ENCODE results near the gene TRIM9.
"Not testable (repeated sequence)": the region's sequence is repeated elsewhere in the genome, so short reads cannot be mapped to it uniquely, and the experiment has no call there.

DNA sequence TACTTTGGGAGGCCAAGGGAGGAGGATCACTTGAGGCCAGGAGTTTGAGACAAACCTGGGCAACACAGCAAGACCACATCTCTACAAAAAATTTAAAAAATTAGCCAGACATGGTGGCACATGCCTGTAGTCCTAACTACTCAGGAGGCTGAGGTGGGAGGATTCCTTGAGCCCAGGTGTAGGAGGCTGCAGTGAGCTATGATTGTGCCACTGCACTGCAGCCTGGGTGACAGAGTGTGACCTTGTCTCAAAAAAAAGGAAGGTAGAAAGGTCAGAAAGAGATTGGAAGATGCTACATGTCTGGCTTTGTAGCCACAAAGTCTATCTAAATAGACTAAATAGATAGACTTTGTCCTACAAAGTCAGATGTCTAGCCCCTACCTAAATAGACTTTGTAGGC lies 100.7 kb downstream of the TRIM9 start:
- TF ChIP-seq, protein P1, sequence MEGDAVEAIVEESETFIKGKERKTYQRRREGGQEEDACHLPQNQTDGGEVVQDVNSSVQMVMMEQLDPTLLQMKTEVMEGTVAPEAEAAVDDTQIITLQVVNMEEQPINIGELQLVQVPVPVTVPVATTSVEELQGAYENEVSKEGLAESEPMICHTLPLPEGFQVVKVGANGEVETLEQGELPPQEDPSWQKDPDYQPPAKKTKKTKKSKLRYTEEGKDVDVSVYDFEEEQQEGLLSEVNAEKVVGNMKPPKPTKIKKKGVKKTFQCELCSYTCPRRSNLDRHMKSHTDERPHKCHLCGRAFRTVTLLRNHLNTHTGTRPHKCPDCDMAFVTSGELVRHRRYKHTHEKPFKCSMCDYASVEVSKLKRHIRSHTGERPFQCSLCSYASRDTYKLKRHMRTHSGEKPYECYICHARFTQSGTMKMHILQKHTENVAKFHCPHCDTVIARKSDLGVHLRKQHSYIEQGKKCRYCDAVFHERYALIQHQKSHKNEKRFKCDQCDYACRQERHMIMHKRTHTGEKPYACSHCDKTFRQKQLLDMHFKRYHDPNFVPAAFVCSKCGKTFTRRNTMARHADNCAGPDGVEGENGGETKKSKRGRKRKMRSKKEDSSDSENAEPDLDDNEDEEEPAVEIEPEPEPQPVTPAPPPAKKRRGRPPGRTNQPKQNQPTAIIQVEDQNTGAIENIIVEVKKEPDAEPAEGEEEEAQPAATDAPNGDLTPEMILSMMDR (conservative IDR thresholded peaks at IDR 0.05) = not testable (repeated sequence)
- not testable (repeated sequence) for TF ChIP-seq ZFX (IDR thresholded peaks at IDR 0.05)
